ENCODE results near the gene MSTN.

MSTN gene

DNA sequence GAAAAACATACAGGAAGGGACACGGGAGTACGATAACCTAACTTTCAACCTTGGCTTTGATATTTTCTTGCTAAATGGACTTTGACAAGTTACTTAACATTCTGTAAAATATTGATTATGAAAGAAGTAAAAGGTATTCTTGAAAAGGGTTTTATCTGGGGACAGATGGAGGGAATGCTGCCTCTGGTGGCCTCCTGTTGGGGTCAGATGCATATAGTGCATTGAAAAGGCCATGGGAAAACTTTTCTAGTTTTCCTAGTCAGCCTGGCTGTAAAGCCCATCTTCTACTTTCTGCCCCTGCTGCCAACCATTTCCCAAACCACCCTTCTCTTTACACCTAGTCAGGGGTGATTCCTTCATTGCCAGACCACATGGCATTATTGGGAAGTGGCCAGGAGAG, 22.2 kb upstream of the MSTN start:
- H3K4me2 ChIP-seq (ENCODE audit: low read length) = no peak overlapping the region
- no peak overlapping the region for H2AFZ ChIP-seq
- no peak overlapping the region for H3K27ac ChIP-seq
- H3K27me3 ChIP-seq (ENCODE audit: control insufficient read depth, insufficient read depth, low read length) = no peaks in the 10 kb centered on the region
- H3K9ac ChIP-seq = no peak overlapping the region
- H3K4me1 ChIP-seq = no peaks in the 10 kb centered on the region
- TF ChIP-seq, protein P1, sequence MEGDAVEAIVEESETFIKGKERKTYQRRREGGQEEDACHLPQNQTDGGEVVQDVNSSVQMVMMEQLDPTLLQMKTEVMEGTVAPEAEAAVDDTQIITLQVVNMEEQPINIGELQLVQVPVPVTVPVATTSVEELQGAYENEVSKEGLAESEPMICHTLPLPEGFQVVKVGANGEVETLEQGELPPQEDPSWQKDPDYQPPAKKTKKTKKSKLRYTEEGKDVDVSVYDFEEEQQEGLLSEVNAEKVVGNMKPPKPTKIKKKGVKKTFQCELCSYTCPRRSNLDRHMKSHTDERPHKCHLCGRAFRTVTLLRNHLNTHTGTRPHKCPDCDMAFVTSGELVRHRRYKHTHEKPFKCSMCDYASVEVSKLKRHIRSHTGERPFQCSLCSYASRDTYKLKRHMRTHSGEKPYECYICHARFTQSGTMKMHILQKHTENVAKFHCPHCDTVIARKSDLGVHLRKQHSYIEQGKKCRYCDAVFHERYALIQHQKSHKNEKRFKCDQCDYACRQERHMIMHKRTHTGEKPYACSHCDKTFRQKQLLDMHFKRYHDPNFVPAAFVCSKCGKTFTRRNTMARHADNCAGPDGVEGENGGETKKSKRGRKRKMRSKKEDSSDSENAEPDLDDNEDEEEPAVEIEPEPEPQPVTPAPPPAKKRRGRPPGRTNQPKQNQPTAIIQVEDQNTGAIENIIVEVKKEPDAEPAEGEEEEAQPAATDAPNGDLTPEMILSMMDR (IDR thresholded peaks at IDR 0.05) = no peak
- no peaks in the 10 kb centered on the region for H3K79me2 ChIP-seq
- no peaks in the 10 kb centered on the region for H3K36me3 ChIP-seq (ENCODE audit: control insufficient read depth, insufficient read depth, low read length)
- no peaks in the 10 kb centered on the region for H3K9me3 ChIP-seq (ENCODE audit: control insufficient read depth, low read length)
- H3K4me3 ChIP-seq (ENCODE audit: low read depth, low read length) = no peak overlapping the region

DNA sequence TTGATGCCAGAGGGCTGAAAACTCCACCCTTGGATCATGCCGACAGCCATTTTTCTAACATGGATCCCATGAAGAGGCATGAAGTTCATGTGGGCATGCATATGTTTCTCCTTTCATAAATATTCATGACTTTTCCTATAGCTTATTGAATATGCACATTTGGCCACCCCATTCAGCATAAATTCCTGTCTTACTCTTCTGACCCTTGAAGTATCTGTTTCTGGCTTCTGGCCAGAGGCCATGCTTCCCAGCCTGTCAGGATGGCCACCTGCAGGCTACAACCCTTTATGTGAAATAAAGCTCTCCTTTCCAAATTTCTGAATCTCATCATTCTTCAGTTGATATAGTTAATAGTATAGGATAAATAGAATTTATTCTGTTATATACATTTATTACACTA, 19.6 kb upstream of the MSTN start:
- H3K36me3 ChIP-seq (ENCODE audit: control insufficient read depth, insufficient read depth, low read length) = no peaks in the 10 kb centered on the region
- H3K4me3 ChIP-seq (ENCODE audit: low read depth, low read length) = no peak overlapping the region
- H3K4me2 ChIP-seq (ENCODE audit: low read length) = no peak overlapping the region
- no peak overlapping the region for H3K27ac ChIP-seq
- H3K4me1 ChIP-seq = no peaks in the 10 kb centered on the region
- no peak overlapping the region for H2AFZ ChIP-seq
- no peaks in the 10 kb centered on the region for H3K9me3 ChIP-seq (ENCODE audit: control insufficient read depth, low read length)
- no peak overlapping the region for H3K9ac ChIP-seq
- H3K27me3 ChIP-seq (ENCODE audit: control insufficient read depth, insufficient read depth, low read length) = no peaks in the 10 kb centered on the region
- H3K79me2 ChIP-seq = no peaks in the 10 kb centered on the region
- TF ChIP-seq, protein P1 (IDR thresholded peaks at IDR 0.05) = no peak

DNA sequence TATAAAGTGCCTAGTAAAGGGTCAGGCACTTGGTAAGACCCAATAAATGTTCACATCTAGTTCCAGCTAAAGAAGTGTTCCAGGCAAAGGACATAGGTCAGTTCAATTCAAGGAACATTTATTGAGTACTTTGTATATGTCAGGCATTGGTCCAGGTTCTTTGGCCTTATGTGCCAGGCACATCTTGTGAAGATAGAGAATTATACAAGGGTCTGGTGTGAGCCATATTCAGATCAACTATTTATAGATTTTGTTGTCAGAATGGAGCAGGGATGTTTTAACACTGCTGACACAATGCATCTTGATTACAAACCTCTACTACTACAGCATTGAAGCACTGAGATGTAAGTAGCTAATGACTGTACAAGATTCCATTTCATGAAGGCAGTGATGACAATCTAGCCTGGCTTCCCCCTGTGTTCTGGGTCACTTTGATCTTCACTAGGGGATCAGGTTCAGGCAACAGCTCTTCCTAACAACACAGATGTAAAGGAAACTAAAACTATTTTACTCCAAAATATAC, 18.1 kb upstream of the MSTN start:
- Histone ChIP-seq H3K4me2 (ENCODE audit: low read length) (no peak overlapping the region), H3K27ac (no peak overlapping the region), H3K9me3 (ENCODE audit: control insufficient read depth, low read length) (no peaks in the 10 kb centered on the region), H3K27me3 (ENCODE audit: control insufficient read depth, insufficient read depth, low read length) (no peaks in the 10 kb centered on the region), H3K36me3 (ENCODE audit: control insufficient read depth, insufficient read depth, low read length) (no peaks in the 10 kb centered on the region), H2AFZ (no peak overlapping the region), H3K9ac (no peak overlapping the region), H3K79me2 (no peaks in the 10 kb centered on the region), H3K4me1 (no peaks in the 10 kb centered on the region), H3K4me3 (ENCODE audit: low read depth, low read length) (no peak overlapping the region)
- TF ChIP-seq, protein P1 (IDR thresholded peaks at IDR 0.05) = no peak

DNA sequence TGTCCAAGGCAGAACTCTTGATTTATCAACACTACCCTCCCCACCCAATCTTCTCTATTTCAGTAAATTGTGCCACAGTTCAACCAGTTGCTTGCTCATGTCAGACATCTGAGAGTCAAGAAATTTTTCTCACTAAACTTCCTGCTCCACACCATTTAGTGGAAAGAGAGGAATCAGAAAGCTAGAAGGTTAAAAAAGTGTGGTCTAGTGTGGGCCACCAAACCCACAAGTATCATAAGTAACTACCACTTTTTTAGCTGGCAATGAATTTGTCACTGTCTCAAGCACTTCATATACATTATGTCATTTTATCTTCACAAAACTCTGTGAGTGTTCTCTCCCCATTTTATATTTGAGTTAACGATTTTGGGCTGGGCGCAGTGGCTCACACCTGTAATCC, 16.6 kb upstream of the MSTN start:
- H3K4me1 ChIP-seq = no peaks in the 10 kb centered on the region
- H3K4me3 ChIP-seq (ENCODE audit: low read depth, low read length) = no peak overlapping the region
- no peak overlapping the region for H3K9ac ChIP-seq
- TF ChIP-seq, protein P1 (IDR thresholded peaks at IDR 0.05) = no peak
- no peaks in the 10 kb centered on the region for H3K9me3 ChIP-seq (ENCODE audit: control insufficient read depth, low read length)
- H3K79me2 ChIP-seq = no peaks in the 10 kb centered on the region
- no peaks in the 10 kb centered on the region for H3K36me3 ChIP-seq (ENCODE audit: control insufficient read depth, insufficient read depth, low read length)
- H3K27ac ChIP-seq = no peak overlapping the region
- no peak overlapping the region for H3K4me2 ChIP-seq (ENCODE audit: low read length)
- H2AFZ ChIP-seq = no peak overlapping the region
- H3K27me3 ChIP-seq (ENCODE audit: control insufficient read depth, insufficient read depth, low read length) = no peaks in the 10 kb centered on the region

DNA sequence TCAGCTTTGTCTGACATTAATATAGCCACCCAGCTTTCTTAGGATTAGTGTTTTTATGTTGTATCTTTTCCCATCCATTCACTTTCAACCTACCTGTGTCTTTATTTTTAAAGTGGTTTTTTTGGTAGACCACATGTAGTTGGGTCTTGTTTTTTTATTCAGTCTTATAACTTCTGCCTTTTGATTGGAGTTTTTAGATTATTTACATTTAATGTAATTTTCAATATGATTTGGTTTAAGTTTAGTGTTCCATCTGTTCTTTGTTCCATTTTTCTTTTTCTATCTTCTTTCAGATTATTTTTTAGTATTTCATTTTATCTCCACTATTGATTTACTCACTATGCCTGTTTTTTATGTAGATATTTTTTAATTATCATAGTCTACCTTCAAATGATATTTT, 13.1 kb upstream of the MSTN start:
- Histone ChIP-seq H3K27ac (no peak overlapping the region), H3K36me3 (ENCODE audit: control insufficient read depth, insufficient read depth, low read length) (no peaks in the 10 kb centered on the region), H3K4me3 (ENCODE audit: low read depth, low read length) (no peak overlapping the region), H3K9me3 (ENCODE audit: control insufficient read depth, low read length) (no peaks in the 10 kb centered on the region), H3K27me3 (ENCODE audit: control insufficient read depth, insufficient read depth, low read length) (no peaks in the 10 kb centered on the region), H3K4me1 (no peaks in the 10 kb centered on the region), H3K9ac (no peak overlapping the region), H2AFZ (no peak overlapping the region), H3K4me2 (ENCODE audit: low read length) (no peak overlapping the region), H3K79me2 (no peaks in the 10 kb centered on the region)
- TF ChIP-seq, protein P1 (IDR thresholded peaks at IDR 0.05) = no peak

Measured in parathyroid adenoma (tissue), 2 donors.